HG03558 (cell line): Measurements from ENCODE around the gene MAP3K4.
A peak's percentile ranks its signal among the peaks of the same experiment; 100 is the strongest.

ENCODE experiments used
- ATAC-seq: cut with Tn5 transposase; IDR thresholded peaks from one replicate; pipeline ENCODE4 v1.9.1; 2021; ENCODE audit warnings: moderate number of reproducible peaks; ENCODE audit not compliant: unreplicated experiment; ENCODE audit errors: extremely low read depth

MAP3K4 gene, protein sequence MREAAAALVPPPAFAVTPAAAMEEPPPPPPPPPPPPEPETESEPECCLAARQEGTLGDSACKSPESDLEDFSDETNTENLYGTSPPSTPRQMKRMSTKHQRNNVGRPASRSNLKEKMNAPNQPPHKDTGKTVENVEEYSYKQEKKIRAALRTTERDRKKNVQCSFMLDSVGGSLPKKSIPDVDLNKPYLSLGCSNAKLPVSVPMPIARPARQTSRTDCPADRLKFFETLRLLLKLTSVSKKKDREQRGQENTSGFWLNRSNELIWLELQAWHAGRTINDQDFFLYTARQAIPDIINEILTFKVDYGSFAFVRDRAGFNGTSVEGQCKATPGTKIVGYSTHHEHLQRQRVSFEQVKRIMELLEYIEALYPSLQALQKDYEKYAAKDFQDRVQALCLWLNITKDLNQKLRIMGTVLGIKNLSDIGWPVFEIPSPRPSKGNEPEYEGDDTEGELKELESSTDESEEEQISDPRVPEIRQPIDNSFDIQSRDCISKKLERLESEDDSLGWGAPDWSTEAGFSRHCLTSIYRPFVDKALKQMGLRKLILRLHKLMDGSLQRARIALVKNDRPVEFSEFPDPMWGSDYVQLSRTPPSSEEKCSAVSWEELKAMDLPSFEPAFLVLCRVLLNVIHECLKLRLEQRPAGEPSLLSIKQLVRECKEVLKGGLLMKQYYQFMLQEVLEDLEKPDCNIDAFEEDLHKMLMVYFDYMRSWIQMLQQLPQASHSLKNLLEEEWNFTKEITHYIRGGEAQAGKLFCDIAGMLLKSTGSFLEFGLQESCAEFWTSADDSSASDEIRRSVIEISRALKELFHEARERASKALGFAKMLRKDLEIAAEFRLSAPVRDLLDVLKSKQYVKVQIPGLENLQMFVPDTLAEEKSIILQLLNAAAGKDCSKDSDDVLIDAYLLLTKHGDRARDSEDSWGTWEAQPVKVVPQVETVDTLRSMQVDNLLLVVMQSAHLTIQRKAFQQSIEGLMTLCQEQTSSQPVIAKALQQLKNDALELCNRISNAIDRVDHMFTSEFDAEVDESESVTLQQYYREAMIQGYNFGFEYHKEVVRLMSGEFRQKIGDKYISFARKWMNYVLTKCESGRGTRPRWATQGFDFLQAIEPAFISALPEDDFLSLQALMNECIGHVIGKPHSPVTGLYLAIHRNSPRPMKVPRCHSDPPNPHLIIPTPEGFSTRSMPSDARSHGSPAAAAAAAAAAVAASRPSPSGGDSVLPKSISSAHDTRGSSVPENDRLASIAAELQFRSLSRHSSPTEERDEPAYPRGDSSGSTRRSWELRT (N-terminal part only)

DNA sequence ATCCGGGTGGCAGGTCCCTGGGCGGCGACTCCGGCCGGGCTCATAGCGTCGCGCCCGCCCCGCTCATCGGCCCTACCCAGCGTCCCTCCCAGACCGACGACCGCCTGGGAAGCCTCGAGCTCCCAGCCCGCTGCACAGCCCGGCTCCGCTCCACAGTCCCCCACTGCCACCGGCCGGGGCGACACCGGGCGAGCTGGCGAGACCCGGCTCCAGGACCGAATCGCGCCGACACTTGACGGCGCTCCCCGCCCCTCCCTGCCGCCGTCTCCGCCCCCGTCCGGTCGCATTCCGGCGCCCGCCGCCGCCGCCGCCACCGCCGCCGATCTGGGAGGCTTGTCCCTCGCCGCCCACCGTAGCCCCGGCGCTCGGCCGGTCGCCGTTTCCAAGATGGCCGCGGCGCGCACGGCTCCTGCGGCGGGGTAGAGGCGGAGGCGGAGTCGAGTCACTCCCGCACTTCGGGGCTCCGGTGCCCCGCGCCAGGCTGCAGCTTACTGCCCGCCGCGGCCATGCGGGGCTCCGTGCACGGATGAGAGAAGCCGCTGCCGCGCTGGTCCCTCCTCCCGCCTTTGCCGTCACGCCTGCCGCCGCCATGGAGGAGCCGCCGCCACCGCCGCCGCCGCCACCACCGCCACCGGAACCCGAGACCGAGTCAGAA is at the start of gene MAP3K4:
TSS of gene MAP3K4 (plus strand) at position 364 of the 655 bp plus-strand sequence. CDS start at position 527, 163 bp downstream.
- ATAC-seq: peak; percentile 50

DNA sequence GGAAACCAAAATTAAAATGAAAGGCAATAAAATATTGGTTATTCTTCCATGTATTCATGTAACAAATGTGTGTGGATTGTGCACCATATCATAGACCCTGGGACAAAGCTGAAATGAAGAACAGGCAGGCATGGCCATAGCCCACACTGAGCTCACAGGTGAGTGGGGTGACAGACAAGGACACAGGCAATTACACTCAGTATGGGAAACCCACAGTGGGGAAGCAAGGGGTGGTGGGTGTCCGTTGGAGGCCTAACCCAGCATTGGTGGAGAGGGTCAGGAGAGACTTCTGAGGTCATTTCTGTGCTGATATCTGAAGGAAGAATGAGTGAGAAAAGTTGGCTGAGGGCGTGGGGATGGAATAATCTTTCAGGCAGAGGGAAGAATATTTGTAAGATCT is 47.6 kb upstream of the MAP3K4 start:
- no peak for ATAC-seq

DNA sequence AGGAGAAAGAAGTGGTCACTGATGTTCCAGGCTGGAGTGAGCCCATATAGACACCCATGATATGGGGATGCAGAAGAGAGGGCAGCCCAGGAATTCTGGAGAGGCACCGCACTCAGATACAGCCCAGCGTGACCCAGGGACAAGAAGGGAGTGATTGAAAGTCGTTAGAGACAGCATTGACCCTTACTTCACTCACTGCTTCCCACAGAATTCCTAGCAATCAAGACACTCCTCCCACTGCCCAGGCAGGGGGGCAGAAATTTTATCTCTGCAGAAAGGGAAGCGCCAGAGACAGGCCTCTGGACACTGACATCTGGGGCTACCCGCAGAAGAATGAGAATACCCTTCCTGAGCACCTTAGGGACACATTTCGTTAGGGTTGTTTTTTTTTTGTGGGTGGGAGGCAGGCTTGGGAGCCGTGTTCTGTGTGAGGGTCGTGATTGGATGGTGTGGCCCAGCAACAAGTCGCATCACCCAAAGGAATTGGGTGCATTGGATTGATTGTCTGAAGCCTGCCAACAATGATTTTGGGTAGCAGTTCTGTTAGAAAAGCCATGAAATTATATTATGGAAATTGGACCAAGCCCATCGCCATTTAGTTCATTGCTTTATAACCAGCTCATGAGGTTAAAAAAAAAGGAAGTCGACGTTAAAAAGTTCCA is 45.9 kb upstream of the MAP3K4 start:
- no peak for ATAC-seq

DNA sequence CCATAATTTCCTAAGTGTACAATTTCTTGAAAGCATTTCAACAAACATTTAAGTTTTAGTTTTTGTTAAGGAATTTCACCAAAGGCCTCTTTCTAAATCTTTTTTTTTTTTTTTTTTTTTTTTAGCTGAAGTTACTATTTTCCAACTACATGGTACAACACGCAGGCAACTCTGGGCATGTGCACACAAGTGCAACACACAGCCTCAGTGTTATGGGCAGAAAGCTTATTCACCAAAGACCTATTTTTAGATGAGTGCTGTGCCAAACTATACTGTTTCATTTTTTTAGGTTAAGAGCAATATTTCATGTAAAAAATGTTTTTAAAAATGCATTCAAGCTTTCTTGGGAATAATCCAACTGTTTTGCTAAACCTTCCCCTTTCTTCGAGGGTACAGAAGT is 42.0 kb upstream of the MAP3K4 start:
- no peak for ATAC-seq

DNA sequence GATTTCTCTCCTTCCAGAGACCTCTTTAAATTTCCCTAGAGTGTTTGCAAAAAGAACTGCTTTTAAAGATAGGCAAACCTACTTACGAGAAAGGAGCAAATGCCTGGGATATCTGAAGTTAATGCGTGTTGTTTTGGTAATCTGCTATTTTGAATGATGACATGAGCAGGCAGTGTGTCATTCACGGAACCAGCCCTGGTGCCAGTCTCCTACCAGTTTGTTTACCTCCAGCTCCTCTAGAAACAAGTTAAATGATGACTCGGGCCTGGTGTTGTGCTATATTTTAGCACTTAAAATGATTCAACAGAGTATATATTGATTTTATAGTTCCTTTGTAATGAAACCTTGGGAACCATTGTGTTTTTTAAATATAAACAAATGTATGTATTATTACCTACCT is 41.1 kb upstream of the MAP3K4 start:
- ATAC-seq: no peak

DNA sequence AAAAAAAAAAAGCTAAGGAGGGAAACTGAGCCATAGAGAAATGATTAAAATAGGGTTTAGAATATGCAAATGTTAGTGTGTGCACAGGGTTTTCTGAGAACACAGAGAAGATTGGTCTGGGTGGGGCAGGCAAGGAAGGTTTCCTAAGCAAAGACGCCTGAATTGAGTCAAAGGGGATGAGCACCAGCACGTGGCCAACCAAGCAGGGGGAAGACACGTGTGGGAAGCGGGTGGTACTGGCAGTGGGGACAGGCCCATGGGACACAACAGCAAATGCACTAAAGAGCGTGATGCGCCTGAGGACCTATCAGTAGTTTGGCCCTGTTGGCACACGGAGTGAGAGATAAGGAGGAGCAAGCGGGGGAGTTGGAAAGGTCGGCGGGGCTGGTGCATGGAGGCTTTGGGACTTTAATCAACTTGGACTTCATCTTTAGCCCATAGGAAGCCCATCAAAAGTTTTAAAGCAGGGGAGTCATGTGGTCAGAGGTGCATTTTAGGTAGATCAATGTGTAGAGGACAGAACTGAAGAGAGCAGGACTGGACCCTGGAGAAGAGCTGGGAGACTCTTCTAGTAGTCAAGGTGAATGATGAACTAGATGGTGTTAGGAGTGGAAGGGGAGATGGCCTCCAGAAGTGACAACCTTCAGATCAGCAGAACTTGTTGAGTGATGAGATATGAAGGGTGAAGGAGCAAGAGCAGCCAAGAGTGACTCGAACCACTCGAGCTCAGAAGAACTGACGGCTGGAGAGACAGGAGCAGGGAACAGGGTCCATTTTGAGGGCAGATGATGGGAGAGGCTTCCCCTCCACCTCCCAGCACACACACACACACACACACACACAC is 40.2 kb upstream of the MAP3K4 start:
- no peak for ATAC-seq

DNA sequence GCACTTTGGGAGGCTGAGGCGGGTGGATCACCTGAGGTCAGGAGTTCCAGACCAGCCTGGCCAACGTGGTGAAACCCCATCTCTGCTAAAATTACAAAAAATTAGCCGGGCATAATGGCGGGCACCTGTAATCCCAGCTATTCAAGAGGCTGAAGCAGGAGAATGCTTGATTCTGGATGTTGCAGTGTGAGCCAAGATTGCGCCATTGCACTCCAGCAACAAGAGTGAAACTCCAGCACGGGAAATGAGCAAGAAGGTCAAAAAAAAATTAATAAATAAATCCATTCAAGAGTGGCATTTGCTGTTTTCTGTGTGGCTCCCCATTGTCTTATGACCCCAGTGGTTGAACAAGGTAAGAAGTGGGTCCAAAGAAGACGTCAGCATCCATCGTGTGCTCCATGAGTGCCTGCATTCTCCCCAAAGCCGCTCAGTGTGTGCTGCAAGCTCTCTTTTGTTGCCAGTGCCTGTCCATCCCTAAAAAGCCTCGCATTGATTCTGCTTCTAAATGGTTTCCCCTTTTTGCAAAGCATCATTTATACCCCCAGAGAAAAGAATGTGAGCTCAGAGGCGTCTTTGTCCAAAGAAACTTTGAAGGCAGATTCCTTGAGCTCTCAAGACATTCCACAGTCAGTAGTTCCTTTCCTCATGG is 38.8 kb upstream of the MAP3K4 start:
- ATAC-seq: no peak

DNA sequence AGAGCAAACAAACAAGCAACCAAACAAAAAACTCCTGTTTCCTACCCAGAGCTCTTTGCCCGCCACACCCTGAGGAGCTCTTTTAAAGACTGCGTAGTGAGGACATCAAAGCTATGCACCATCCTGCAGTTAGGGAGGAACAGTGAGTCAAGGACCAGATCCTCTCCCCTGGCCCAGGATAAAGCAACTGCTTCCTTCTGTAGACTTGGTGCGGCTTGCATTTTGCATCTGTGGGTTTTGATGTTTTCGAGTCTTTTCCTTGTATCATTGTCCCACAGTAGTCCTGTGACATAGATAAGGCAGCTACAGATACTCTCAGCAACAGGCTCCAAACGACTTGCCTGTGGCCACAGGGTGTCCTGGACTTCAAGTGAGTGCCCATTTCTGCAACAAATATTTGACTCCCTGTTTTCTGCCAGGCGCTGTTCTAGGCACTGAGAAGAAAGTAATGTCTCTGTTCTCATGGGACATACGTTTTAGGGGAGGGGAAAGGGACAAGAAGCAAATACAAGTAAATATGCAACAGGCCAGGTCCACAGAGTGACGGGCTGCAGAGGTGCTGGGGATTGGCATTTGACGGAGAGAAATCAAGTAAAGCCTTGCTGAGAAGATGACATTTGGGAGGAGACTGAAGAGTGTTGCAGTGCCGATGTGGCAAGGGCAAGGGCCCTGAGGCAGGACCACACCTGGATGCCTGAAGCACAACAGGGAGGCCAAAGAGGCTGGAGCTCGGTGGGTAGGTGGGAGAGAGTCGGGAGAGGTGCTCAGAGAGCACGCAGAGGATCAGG is 35.9 kb upstream of the MAP3K4 start:
- no peak for ATAC-seq

DNA sequence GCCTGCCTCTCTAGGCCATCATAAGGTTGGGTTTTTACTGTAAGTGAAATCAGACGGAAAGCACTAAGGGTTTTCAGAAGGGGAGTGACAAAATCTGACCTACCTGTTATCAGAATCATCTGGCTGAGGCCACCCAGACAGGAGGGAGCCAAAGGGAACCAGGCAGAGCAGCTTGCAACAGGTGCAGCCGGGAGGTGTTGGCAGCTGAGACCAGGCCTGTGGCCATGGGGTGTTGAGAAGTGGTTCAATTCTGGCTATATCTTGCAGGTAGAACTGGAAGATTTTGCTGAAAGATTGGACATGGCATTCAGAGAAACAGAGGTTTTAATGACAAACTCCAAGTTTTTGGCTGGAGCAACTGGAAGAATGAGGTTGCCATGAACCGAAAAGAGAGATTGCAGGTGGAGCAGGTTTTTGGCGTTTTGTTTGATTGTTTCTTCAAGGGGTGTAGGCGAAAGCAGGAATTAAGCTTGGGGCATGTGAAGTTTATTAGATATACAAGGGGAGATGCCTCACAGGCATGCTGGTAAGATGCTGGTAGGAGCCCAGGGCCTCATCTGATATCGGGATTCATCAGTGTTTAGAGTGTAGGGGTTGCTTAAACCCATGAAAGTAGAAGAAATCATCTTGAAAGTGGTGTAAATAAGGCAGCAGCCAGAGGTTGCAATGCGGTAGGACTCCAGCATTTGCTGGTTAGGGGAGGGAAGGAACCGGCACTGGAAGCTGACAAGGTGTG is 35.1 kb upstream of the MAP3K4 start:
- no peak for ATAC-seq

DNA sequence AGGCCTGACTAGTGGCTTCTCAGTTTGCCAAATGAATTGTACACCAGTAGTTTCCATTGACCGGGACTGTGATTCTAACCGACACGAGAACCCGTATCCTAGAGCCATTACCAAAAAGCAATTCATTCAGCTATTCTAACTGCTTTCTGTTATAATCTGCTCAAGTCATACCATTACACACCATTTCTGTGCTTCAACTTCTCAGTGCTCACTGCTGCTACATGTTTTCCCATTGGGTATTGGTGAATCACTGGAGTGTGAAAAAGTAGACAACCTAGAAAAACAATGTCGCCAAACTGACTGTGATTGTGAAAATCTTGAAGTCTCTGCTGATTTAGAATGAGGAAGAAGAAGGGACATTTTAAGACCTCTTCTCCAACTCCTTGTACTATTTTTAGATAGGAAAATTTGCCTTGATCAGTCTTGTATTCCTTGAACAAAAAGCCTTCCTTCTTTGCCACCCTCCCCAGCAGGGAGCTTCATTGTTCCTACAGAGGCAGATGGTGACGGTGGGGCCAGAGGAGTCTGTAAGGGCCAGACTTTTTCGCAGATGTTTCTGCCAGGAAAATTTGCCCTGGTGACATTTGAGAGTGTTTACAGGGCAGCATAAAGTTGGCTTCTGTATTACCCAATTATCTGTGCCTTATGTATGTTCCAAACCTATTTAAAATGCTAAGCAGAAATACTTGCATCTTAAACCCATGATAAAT is 31.7 kb upstream of the MAP3K4 start:
- ATAC-seq: no peak

DNA sequence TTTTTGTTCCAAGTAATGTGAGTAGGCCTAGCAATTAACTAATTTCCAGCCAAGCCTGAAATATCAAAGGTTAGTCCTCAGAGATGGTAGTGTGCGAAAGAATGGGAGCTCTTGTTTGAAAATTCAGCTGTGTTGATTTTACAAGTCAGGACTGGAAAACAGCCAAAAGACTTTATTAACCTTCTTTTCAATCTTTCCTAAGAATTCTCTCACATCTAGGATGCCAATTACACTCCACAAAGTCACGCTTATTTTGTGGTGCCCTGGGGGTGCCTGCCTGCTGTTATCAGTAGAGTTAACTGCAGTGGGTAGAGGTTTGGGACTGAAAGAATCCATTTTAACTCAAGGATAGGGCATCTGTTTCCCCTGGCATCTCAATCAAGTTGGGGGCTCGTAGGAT is 30.7 kb upstream of the MAP3K4 start:
- no peak for ATAC-seq

DNA sequence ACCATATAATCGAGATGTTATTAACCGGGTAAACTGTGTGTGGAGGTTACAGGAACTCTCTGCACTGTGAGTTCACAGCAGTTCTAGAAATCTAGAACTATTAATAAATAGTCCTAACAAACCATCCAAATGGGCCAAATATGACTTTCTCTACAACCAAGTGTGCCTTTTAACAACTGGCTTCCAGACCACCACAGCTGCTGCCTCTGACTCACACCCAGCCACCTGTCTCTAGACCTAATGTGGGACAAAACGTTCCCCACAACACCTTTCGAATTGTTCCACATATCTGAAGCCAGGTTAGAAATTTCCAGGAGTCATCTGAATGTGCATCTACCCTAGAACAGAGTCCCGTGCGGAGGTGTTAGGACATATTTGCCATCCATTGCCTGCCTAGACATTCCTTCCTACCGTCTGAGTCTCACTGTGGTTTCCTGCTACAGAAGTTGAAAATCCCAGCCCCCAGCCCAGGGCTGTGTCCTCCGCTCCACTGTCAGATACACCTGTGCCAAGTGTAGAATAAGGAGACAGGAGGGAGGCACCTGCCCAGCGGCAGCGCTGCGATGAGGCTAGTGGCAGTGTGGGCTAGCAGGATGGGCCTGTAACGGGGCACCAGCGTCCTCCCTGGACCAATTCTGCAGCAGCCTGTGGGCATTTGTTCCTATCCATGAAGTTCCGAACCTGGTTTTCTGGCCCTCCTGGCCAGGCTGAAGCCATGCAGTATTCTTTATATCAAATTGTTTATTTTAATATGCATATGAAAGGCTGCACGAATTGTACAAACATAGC is 28.5 kb upstream of the MAP3K4 start:
- ATAC-seq: no peak

DNA sequence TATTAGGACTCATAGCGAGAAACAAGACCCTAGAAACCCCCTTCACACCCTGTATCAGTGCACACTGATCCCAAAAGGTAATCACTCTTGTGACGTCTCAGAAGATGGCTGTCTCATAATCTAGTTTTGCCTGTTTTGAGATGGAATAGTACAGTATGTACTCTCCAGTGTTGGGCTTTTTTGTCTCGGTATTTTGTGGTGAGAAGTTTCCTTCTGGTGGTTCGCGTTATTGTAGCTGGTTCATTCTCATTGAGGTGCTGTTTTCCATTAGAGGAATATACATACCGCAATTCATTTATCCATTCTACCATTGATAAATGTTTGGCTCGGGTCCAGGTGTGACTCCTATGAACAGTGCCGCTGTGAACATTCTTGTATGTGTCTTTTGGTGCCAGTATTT is 27.9 kb upstream of the MAP3K4 start:
- ATAC-seq: no peak

DNA sequence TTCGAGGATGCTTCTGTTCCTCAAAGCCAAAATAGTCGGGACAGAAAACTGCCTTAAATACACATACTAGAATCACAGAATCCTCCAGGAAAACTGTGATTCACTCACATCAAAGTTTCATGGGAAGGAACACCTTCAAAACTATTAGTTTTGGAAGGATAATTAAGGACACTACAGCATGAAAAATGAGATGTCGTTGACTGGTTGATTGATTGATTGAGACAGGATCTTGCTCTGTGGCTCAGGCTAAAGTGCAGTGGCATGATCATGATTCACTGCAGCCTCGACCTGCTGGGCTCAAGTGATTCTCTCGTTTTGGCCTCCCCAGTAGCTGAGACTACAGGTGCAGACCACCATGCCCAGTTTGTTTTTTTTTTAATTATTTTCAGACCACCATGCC is 25.7 kb upstream of the MAP3K4 start:
- no peak for ATAC-seq

DNA sequence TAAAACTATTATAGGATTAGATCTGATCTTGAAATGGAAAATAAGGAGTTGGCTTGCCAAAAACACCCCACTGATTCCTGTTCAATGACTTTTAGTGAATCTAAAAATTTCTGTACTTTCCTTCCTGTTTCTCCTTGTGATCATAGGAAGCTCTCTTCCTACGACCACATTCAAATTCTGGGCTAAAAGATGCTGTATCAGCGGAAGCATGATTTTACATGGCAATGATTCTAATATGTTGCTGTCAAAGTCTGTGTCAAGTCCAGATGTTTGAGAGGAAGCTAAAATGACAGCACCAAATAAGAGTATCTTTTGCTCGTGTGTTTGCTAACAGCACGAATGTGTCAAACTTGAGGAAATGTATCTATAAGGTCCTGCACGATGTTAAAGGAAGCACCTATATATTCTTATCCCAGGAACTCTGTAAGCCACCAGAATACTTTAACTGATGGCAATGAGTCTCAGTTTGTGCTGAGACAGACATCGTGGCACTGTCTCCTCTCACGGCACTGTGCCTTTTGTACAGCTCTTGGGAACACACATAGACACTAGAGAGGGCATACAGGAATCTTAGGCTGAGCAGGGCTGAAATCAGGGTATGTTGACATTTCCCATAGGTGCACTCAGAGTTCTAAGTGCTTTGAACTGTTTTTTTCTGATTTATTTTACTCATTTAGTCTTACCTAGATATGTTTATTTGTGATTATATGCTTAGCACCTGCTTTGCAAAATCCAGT is 24.9 kb upstream of the MAP3K4 start:
- ATAC-seq: no peak
